HG03066 (cell line): ENCODE results near the gene CABP2.
"Not testable (repeated sequence)": the region's sequence is repeated elsewhere in the genome, so short reads cannot be mapped to it uniquely, and the experiment has no call there.

ENCODE experiments used
- ATAC-seq: cut with Tn5 transposase; IDR thresholded peaks from one replicate; pipeline ENCODE4 v1.9.1; 2021; ENCODE audit warnings: low read depth; ENCODE audit not compliant: unreplicated experiment

The CABP2 gene

GRCh38 chr11:67539550-67539949 lies 16.3 kb upstream of the CABP2 start:
- ATAC-seq, result no peak

GRCh38 chr11:67538823-67539505 lies 15.7 kb upstream of the CABP2 start:
- no peak for ATAC-seq

GRCh38 chr11:67538306-67538705 lies 15.1 kb upstream of the CABP2 start:
- no peak for ATAC-seq

GRCh38 chr11:67535561-67535960 lies 12.3 kb upstream of the CABP2 start:
- no peak for ATAC-seq

- no peak for ATAC-seq
Measured at GRCh38 chr11:67534070-67534679, 10.9 kb upstream of the CABP2 start.

- no peak for ATAC-seq
Measured at GRCh38 chr11:67532889-67533288, 9.6 kb upstream of the CABP2 start.

GRCh38 chr11:67530282-67530592 lies 7.0 kb upstream of the CABP2 start:
- no peak for ATAC-seq

- ATAC-seq, result no peak
Measured at GRCh38 chr11:67528376-67528775, 5.1 kb upstream of the CABP2 start.

- ATAC-seq, result no peak
Measured at GRCh38 chr11:67525275-67525976, 2.2 kb upstream of the CABP2 start.

GRCh38 chr11:67524480-67524808 lies 1.2 kb upstream of the CABP2 start:
- ATAC-seq, result no peak

- no peak for ATAC-seq
Measured at GRCh38 chr11:67523556-67524479, 572 bp upstream of the CABP2 start.

- ATAC-seq, result no peak
Measured at GRCh38 chr11:67522338-67522737, 908 bp downstream of the CABP2 start.

- ATAC-seq, result no peak
Measured at GRCh38 chr11:67521924-67522323, 1.3 kb downstream of the CABP2 start.

- no peak for ATAC-seq
Measured at GRCh38 chr11:67520856-67521824, 2.1 kb downstream of the CABP2 start.

- ATAC-seq, result no peak
Measured at GRCh38 chr11:67519726-67520125, 3.5 kb downstream of the CABP2 start.

GRCh38 chr11:67517784-67518552 lies 5.3 kb downstream of the CABP2 start:
- ATAC-seq, result no peak

GRCh38 chr11:67516806-67517205 lies 6.4 kb downstream of the CABP2 start:
- ATAC-seq, result no peak

- no peak for ATAC-seq
Measured at GRCh38 chr11:67514116-67514515, 9.1 kb downstream of the CABP2 start.

- ATAC-seq, result not testable (repeated sequence)
Measured at GRCh38 chr11:67511558-67511957, 11.7 kb downstream of the CABP2 start.
